Measurements from ENCODE around the gene MFAP3L. TPM values are rescaled to one million over a fixed set of nuclear protein-coding genes. Genes with fewer than 3 reads are reported as not detected.

MFAP3L gene
- total RNA-seq, 1 donor from 2014 or later: 3.6 TPM

- DNase-seq (ENCODE audit: low spot score): no peak
These were observed 4.0 kb downstream of the MFAP3L start for GRCh38 chr4:170022211-170022610.

GRCh38 chr4:170017252-170017651, 8.9 kb downstream of the MFAP3L start:
- no peak for DNase-seq (ENCODE audit: low spot score)

DNA sequence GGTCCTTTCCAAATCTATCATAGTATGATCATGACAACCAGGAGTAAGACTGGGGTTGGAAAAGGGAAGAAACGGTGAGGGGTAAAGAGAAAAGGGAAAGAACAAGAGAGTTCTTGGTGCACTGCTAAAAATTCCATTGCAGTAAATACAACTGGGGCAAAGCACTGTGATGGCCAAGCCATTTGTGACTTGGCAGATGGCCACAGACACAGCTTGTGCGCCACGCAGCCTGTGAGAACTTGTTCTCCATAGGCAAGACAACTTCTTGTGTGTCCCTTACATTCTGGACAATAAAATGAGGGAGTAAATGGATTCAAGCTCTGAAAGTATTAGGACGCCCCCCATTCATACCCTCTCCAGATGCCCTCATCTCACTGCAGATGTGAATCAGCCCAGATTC, 10.9 kb downstream of the MFAP3L start:
- no peak for DNase-seq (ENCODE audit: low spot score)

DNA sequence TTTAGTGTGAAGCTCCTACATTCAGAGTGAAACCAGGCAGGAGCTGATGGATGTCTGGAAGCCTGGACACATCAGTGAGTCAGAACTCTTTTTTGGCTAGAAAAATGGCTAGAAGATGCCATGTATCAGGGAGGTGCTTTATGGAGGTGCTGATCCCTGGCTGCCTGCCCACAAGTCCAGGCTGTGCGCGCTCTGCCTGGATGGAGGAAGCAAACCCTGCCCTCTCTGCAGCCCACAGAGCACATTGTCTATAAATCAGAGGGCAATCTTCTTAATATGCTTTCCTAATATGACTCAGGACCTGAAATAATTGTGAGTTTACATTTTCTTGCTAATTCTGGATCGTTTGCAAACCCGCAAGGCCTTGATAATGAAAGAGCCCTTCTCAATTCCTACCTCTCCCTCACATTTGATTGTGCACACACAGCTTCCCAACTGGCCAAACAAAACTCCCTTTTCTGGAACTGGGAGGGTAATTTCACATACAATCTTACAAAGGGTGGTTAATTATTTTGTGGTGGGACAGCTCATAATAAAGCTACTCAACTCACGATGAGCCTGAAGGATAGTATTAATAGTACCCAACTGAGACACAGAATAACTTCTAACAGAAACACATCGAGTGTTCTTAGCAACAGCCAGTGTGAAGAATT, 11.7 kb downstream of the MFAP3L start:
- no peak for DNase-seq (ENCODE audit: low spot score)

- no peak for DNase-seq (ENCODE audit: low spot score)
These were observed 13.6 kb downstream of the MFAP3L start for GRCh38 chr4:170012629-170012958.

- DNase-seq (ENCODE audit: low spot score): no peak
These were observed 14.1 kb downstream of the MFAP3L start for GRCh38 chr4:170011921-170012628.

DNA sequence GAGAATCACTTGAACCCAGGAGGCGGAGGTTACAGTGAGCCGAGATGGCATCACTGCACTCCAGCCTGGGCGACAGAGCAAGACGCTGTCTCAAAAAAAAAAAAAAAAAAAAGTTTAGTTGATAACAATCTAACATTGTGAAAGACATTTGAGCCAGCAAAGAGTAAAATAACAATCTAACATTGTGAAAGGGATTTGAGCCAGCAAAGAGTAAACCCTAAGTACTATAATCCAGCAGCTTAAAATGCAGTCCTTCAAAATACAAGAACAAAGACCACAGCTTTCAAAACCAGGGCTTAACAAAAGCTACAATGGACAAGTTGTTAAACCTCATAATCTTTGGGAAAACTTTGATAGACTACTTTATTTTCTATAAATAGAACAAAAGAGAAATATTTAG, 16.9 kb downstream of the MFAP3L start:
- DNase-seq (ENCODE audit: low spot score): no peak

GRCh38 chr4:170008801-170009200, 17.4 kb downstream of the MFAP3L start:
- no peak for DNase-seq (ENCODE audit: low spot score)

- no peak for DNase-seq (ENCODE audit: low spot score)
These were observed 17.8 kb downstream of the MFAP3L start for GRCh38 chr4:170008371-170008770.

DNA sequence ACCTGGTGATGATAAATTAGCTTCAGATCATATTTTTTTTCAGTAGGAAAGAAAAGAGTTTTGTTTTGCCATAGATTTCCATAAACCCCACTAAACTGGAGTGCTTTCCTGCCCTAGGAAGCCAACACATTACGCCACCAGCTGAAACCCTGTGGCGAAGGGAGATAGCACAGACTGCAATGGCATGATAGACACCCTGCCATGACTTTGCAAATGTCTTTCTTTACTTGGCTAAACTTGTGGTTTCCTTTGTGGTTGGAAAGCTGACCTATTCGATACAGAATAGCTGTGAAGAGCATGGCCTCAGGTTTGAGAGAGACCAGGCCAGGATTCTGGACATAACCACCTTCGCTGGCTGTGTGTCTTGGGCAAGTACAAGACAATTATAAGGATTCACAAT, 19.1 kb downstream of the MFAP3L start:
- no peak for DNase-seq (ENCODE audit: low spot score)

DNA sequence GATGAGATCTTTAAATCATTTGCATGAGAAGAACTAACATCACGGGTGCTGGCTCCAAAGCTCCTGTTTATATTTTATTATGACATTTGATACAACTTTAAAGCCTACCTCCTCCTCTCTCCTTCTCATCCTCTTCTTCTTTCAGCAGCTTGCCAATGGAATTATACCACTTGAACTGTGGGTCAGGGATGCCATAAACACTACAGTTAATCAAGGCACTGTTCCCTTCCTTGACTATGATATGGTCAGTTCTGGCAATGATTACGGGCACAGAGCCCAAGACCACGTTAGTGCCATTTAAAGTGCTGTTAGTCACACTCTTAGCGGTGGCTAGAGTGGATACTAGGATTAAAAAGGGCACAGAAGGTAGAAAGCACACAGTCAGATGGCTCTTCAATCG, 20.7 kb downstream of the MFAP3L start:
- no peak for DNase-seq (ENCODE audit: low spot score)

- DNase-seq (ENCODE audit: low spot score): no peak
These were observed 21.4 kb downstream of the MFAP3L start for GRCh38 chr4:170004651-170005295.

DNA sequence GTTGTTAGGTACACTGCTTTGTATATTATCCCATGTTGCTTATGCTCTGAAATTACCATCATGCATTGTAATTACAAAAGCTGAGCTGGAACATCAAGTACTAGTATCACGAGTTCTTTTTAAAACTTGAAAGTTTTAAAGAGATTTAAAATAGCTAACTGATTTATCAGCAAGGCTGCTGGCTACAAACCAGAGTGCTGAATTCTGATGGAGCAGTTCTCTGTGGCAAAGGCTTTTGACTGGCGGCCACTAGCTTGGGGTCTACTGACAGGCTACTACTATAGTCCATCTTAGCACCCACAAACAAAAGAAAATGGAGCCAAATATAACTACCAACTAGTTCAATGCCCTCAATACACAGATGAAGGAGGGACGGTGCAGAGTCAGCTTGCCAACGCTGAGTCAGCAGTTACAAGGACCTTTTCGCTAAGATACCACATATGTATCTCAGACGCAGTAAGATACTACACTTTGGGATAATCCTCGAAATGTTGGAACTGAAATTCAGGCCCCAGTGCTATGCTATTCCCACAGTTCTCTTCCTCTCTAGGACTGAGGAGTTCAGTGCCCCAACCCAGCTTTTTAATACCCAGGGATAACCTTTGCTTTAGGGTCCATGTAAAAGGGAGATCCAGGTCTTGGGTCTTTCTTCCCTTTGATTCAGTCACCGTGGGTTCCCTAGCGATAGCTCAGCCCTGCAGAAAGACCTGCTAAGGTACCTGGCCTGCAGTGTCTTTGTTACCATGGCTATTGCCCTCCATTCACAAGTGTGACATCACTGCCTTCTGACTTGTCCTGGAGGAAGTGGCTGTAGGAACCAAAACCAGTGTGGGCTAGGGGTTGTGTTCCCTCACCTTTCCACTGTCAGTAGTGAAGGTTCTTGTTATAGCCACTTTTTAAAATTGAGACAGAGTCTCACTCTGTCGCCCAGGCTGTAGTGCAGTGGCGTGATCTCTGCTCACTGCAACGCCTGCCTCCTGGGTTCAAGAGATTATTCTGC, 22.8 kb downstream of the MFAP3L start:
- no peak for DNase-seq (ENCODE audit: low spot score)

DNA sequence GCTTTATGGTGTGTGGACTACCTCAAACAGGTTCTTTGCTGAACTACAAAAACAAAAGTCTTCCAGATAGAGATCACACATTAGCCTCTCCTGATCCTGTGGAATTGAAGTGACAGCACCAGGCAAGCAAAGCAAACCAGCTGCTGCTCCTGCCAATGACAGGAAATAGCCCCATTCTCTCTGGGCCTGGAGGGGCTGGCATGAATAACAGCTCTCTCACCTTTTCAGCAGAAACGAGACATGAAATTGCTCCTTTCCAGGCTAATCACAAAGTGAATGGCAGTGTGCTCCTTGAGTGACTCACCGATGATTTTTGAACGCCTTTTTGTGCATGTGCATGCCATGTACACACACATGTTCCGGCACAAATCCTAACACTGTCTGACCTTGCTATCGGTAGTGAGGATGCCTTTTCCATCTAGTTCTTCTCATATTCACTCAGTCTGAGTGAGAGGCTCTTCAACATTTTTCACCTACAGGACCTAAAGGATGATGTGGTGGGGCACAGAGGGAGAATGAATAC, 24.4 kb downstream of the MFAP3L start:
- DNase-seq (ENCODE audit: low spot score): no peak

DNA sequence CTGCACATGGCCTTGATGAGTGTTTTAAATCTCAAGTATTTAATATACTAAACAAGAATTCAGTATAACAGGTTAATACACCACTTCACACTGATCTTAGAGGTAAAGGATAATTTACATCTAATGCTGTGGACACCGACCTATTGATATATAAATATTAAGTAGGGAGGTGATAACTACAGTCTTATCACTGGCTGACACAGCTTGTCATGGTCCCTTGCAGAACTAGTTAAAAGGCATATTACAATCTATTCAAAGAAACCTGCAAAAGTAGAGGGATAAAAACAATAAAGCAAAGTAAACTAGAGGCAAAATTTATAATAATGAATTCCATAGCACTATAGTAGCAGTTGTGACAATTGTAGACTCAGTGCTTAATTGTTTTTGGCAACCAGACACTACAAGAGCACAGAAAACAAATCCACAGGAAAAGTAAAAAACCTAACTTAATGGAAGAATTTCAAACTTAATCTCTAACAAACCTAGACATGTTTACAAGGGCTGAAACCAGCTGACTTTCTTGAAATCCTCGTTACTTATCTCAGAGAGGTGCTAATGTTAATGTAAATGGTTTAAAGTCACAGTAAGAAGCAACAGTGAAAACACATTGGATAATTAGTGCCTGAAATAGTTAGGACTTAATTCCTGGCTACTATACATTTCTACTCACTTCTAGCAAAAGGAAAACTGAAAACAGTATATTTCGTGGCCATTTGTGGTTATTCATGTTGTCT, 25.0 kb downstream of the MFAP3L start:
- DNase-seq (ENCODE audit: low spot score): no peak

GRCh38 chr4:169999923-170000322, 26.3 kb downstream of the MFAP3L start:
- no peak for DNase-seq (ENCODE audit: low spot score)

DNA sequence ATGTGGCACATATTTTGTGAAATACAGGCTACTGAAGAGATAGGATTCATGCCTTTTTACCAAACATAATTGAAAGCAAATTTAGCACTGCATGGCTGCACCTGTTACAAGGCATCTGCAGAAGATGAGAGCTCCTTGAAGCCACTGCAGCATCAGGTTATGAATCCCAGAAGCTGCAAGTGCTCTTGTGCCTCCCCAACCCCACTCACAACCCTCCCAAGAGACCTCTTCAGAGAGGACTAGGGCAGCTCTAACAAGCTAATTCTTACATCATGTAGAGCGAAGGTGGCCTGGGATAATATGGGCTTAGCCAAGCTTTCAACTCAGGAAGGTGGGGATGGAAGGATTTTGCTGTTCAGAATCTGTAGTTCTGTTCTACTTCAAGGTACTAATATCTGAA, 27.2 kb downstream of the MFAP3L start:
- no peak for DNase-seq (ENCODE audit: low spot score)

GRCh38 chr4:169996379-169997240, 29.6 kb downstream of the MFAP3L start:
- DNase-seq (ENCODE audit: low spot score): no peak

DNA sequence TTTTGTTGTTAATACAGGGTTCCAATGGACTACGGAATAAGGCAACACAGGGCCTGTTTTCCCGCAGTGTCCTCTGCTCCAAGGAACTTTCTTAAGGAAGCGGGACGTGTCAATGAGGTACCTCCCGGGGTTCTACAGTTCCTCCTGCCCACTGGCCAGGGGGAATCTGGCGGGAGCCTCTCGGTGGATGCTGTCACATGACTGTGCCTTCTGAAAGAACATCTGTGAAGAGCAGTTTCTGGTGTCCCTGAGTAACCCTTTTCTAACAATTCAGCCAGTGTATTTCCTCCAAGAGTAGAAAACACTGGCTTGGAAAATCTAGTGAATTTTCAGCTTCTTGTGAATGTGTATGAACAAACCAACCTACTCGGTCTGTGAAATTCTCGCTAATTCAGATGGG, 32.7 kb downstream of the MFAP3L start:
- no peak for DNase-seq (ENCODE audit: low spot score)

GRCh38 chr4:169988252-169988651, 37.9 kb downstream of the MFAP3L start:
- DNase-seq (ENCODE audit: low spot score): no peak

All from mesenteric fat pad (tissue), 1 donor.